SK-N-SH (cell line): ENCODE measurements around the gene POLR1E. TPM values are rescaled to one million over a fixed set of nuclear protein-coding genes. Genes with fewer than 3 reads are reported as not detected.

Experiments used
- CTCF ChIA-PET: fragments of 300-600, 350-600 bp; formaldehyde crosslinking; extraction: SDS; loops from one replicate; lab custom pipeline; 2021; lab: Yijun Ruan, JAX
- POLR2A ChIA-PET: fragments of 350-600 bp; sonication (Branson Sonifier 250); formaldehyde crosslinking; extraction: SDS; loops from one replicate; lab custom pipeline; 2020; ENCODE audit warnings: antibody characterized with exemption, inconsistent platforms; lab: Yijun Ruan, JAX
- DNase-seq: peaks from one replicate; pipeline ENCODE4 v3.0.0; 2012
- H2AFZ ChIP-seq: fragments of 200-600 bp; sonication (generic); 2 replicates; pipeline ENCODE4 v1.8.1; 2016; ENCODE audit warnings: antibody characterized with exemption, mild to moderate bottlenecking, low read depth
- H3F3A ChIP-seq: fragments of 200-600 bp; sonication (generic); replicated peaks from 2 replicates; pipeline ENCODE3; 2016; ENCODE audit warnings: antibody characterized with exemption, mild to moderate bottlenecking; ENCODE audit not compliant: insufficient read depth
- H3K27ac ChIP-seq, 2 experiments: fragments of 200-500 bp in 1 of 2; fragments of 200-600 bp in 1 of 2; sonication (Bioruptor generic) in 1 of 2; sonication (generic), shearing (Covaris generic) in 1 of 2; 2 replicates each; pipeline versions ENCODE4 v1.5.1 to v1.6.1; 2014 to 2016; ENCODE audit warnings: low read depth in 2 of 2, inconsistent platforms in 1 of 2, low read length in 1 of 2, mild to moderate bottlenecking in 1 of 2, mixed read lengths in 1 of 2
- H3K27me3 ChIP-seq: fragments of 200-600 bp; sonication (generic), shearing (Covaris generic); 2 replicates; pipeline ENCODE4 v1.6.1; 2016; ENCODE audit warnings: mixed run types; ENCODE audit not compliant: insufficient read depth
- H3K36me3 ChIP-seq, 2 experiments: fragments of 200-500 bp in 1 of 2; fragments of 200-600 bp in 1 of 2; sonication (Bioruptor generic) in 1 of 2; sonication (generic) in 1 of 2; replicated peaks in 1 of 2; 2 replicates each; pipeline versions ENCODE3 to v1.5.1; 2014 to 2016; ENCODE audit warnings: low read length in 1 of 2, mild to moderate bottlenecking in 1 of 2; ENCODE audit not compliant: insufficient read depth in 2 of 2, control insufficient read depth in 1 of 2
- H3K4me1 ChIP-seq, 2 experiments: fragments of 200-500 bp in 1 of 2; fragments of 200-600 bp in 1 of 2; sonication (Bioruptor generic) in 1 of 2; sonication (generic), shearing (Covaris generic) in 1 of 2; 2 replicates each; pipeline versions ENCODE4 v1.5.1 to v1.6.1; 2014 to 2016; ENCODE audit warnings: low read depth in 1 of 2, low read length in 1 of 2, mixed run types in 1 of 2; ENCODE audit not compliant: insufficient read depth in 2 of 2, control insufficient read depth in 1 of 2
- H3K4me2 ChIP-seq: fragments of 200-600 bp; sonication (generic), shearing (Covaris generic); 2 replicates; pipeline ENCODE4 v1.6.1; 2017; ENCODE audit warnings: mixed run types
- H3K4me3 ChIP-seq, 2 experiments: fragments of 200-500 bp in 1 of 2; fragments of 200-600 bp in 1 of 2; sonication (Bioruptor generic) in 1 of 2; sonication (generic), shearing (Covaris generic) in 1 of 2; 2 replicates each; pipeline versions ENCODE4 v1.5.1 to v1.8.1; 2014 to 2016; ENCODE audit warnings: low read depth in 2 of 2, inconsistent platforms in 1 of 2, low read length in 1 of 2, mild to moderate bottlenecking in 1 of 2, mixed read lengths in 1 of 2, moderate library complexity in 1 of 2
- H3K79me2 ChIP-seq: fragments of 200-600 bp; sonication (generic); 2 replicates; pipeline ENCODE4 v1.8.1; 2017; ENCODE audit warnings: mild to moderate bottlenecking; ENCODE audit not compliant: insufficient read depth
- H3K9ac ChIP-seq: fragments of 200-600 bp; sonication (generic); 2 replicates; pipeline ENCODE4 v1.6.1; 2017; ENCODE audit warnings: mixed run types
- H3K9me2 ChIP-seq: fragments of 200-600 bp; sonication (generic); 2 replicates; pipeline ENCODE4 v1.6.1; 2017; ENCODE audit warnings: mixed run types
- H3K9me3 ChIP-seq: fragments of 200-600 bp; sonication (generic); 2 replicates; pipeline ENCODE4 v1.6.1; 2017; ENCODE audit warnings: mixed run types, mild to moderate bottlenecking, moderate library complexity
- H4K20me1 ChIP-seq: fragments of 200-600 bp; sonication (generic); 2 replicates; pipeline ENCODE4 v1.6.1; 2017; ENCODE audit warnings: mild to moderate bottlenecking, mixed run types; ENCODE audit not compliant: insufficient read depth
- CHD2 ChIP-seq: fragments of 150-350 bp; IDR thresholded peaks from 2 replicates; pipeline ENCODE4 v1.6.1; 2018; ENCODE audit warnings: low read length; ENCODE audit not compliant: partially characterized antibody
- ELF1 ChIP-seq: IDR thresholded peaks from 2 replicates; pipeline ENCODE4 v1.4.0; 2012
- EP300 ChIP-seq, 2 experiments: IDR thresholded peaks; 2 replicates each; pipeline versions ENCODE4 v1.4.0 to v1.6.1; 2012; ENCODE audit warnings: borderline replicate concordance in 1 of 2, low read depth in 1 of 2, low read length in 1 of 2
- EZH2phosphoT487 ChIP-seq: fragments of 200-600 bp; sonication (generic); IDR thresholded peaks from 2 replicates; pipeline ENCODE4 v1.6.1; 2017; ENCODE audit warnings: low read depth, mixed run types, mild to moderate bottlenecking, antibody characterized with exemption, moderate library complexity, borderline replicate concordance
- FOXJ3 ChIP-seq: sonication (generic); formaldehyde crosslinking; IDR thresholded peaks from 2 replicates; pipeline ENCODE4 v1.5.1; 2020; ENCODE audit warnings: mild to moderate bottlenecking, missing genetic modification reagents
- GABPA ChIP-seq: IDR thresholded peaks from 2 replicates; pipeline ENCODE4 v1.4.0; 2012; ENCODE audit warnings: low read depth, mild to moderate bottlenecking
- GATA2 ChIP-seq: sonication (generic); formaldehyde crosslinking; IDR thresholded peaks from 2 replicates; pipeline ENCODE4 v1.5.0; 2020; ENCODE audit warnings: mild to moderate bottlenecking, missing genetic modification reagents
- JUND ChIP-seq: IDR thresholded peaks from 2 replicates; pipeline ENCODE4 v1.4.0; 2012
- MAX ChIP-seq: IDR thresholded peaks from 2 replicates; pipeline ENCODE4 v1.4.0; 2012; ENCODE audit warnings: low read depth
- MEF2A ChIP-seq: IDR thresholded peaks from 2 replicates; pipeline ENCODE4 v1.4.0; 2012; ENCODE audit warnings: low read depth, borderline replicate concordance
- MXI1 ChIP-seq: IDR thresholded peaks from 2 replicates; pipeline ENCODE4 v1.6.1; 2012; ENCODE audit warnings: mild to moderate bottlenecking, low read depth, low read length, improper control_type of control experiment
- NFIC ChIP-seq: IDR thresholded peaks from 2 replicates; pipeline ENCODE4 v1.4.0; 2012; ENCODE audit warnings: borderline replicate concordance
- NRF1 ChIP-seq: IDR thresholded peaks from 2 replicates; pipeline ENCODE4 v1.6.1; 2012; ENCODE audit warnings: low read depth, mild to moderate bottlenecking, low read length
- PBX3 ChIP-seq: IDR thresholded peaks from 2 replicates; pipeline ENCODE4; 2012
- RAD21 ChIP-seq: IDR thresholded peaks from 2 replicates; pipeline ENCODE4 v1.6.1; 2012; ENCODE audit warnings: mild to moderate bottlenecking, low read length
- RCOR1 ChIP-seq: fragments of 150-350 bp; IDR thresholded peaks from 2 replicates; pipeline ENCODE4 v1.6.1; 2017; ENCODE audit warnings: antibody characterized with exemption, low read length
- REST ChIP-seq: IDR thresholded peaks from 2 replicates; pipeline ENCODE4 v1.6.1; 2012; ENCODE audit warnings: mild to moderate bottlenecking, low read depth, low read length, moderate library complexity
- RXRA ChIP-seq: IDR thresholded peaks from 2 replicates; pipeline ENCODE4 v1.4.0; 2012; ENCODE audit warnings: low read depth, mild to moderate bottlenecking, borderline replicate concordance
- SIN3A ChIP-seq: IDR thresholded peaks from 2 replicates; pipeline ENCODE4 v1.6.1; 2012; ENCODE audit warnings: low read depth, mild to moderate bottlenecking, low read length, moderate library complexity, borderline replicate concordance
- SMC3 ChIP-seq: IDR thresholded peaks from 2 replicates; pipeline ENCODE4 v1.6.1; 2012; ENCODE audit warnings: low read depth, low read length, improper control_type of control experiment
- TAF1 ChIP-seq: IDR thresholded peaks from 2 replicates; pipeline ENCODE4 v1.6.1; 2012; ENCODE audit warnings: low read depth, mild to moderate bottlenecking, low read length, moderate library complexity, borderline replicate concordance
- TCF12 ChIP-seq: IDR thresholded peaks from 2 replicates; pipeline ENCODE4 v1.4.0; 2012
- TEAD4 ChIP-seq: IDR thresholded peaks from 2 replicates; pipeline ENCODE4 v1.4.0; 2012; ENCODE audit warnings: mild to moderate bottlenecking, borderline replicate concordance; ENCODE audit not compliant: insufficient read depth
- ZBTB33 ChIP-seq: IDR thresholded peaks from 2 replicates; pipeline ENCODE4 v1.4.0; 2012; ENCODE audit warnings: low read depth, borderline replicate concordance
- WGBS: methylation state at CpG from one replicate; pipeline ENCODE4 v1.1.6; 2017; ENCODE audit warnings: low lambda C conversion rate; 5-methylcytosine and 5-hydroxymethylcytosine counted together
- polyA plus RNA-seq, 3 experiments: library from polyadenylated mRNA; depleted of rRNA; stranded (reverse); fragments of >200 nt; gene quantifications; 2 replicates each; pipeline ENCODE4 v1.2.3, GENCODE V29; 2012

The POLR1E gene
- polyA plus RNA-seq, 1 of the 3 experiments (the other 2 are of a cell fraction) = 38.8 TPM

- no peaks in the 10 kb centered on the region for H3K4me1 ChIP-seq
- DNase-seq = no peak
- WGBS = 93% methylated on average over 5 of the region's 5 CpGs
- H3K4me3 ChIP-seq = no peak overlapping the region
- H2AFZ ChIP-seq = no peak overlapping the region
- ChIA-PET CTCF (interaction anchor here (0.9 kb wide), 1 partner anchor 9 kb away, joined by 3 read pairs; no protein-coding TSS in a partner anchor), POLR2A (no interaction called here)
- H4K20me1 ChIP-seq = no peaks in the 10 kb centered on the region; the same call in 1 of the 2 replicates
- no peaks in the 10 kb centered on the region for H3K27me3 ChIP-seq
- H3K4me2 ChIP-seq = no peak overlapping the region
- no peaks in the 10 kb centered on the region for H3K79me2 ChIP-seq
- TF ChIP-seq JUND (no peak), FOXJ3 (CRISPR knock-in tag) (no peak), RAD21 (no peak), SIN3A (no peak), RXRA (no peak), TAF1 (no peak), MEF2A (no peak), SMC3 (no peak), TEAD4 (no peak), TCF12 (no peak), EZH2phosphoT487 (no peak), ZBTB33 (no peak), NFIC (no peak), NRF1 (no peak), RCOR1 (no peak), CHD2 (no peak), MAX (no peak)
- no peaks in the 10 kb centered on the region for H3K9me3 ChIP-seq
- H3K36me3 ChIP-seq = no peaks in the 10 kb centered on the region
- H3F3A ChIP-seq = no peaks in the 10 kb centered on the region
- no peak overlapping the region for H3K27ac ChIP-seq
- no peak overlapping the region for H3K9ac ChIP-seq
- no peaks in the 10 kb centered on the region for H3K9me2 ChIP-seq
Measured at GRCh38 chr9:37547328-37547878, 61.7 kb downstream of the POLR1E start.

GRCh38 chr9:37549527-37549926, 63.8 kb downstream of the POLR1E start:
- POLR2A ChIA-PET = no interaction called here
- CTCF ChIA-PET = interaction anchor here (0.9 kb wide), 1 partner anchor 83 kb away, joined by 3 read pairs; no protein-coding TSS in a partner anchor
- no peaks in the 10 kb centered on the region for H3F3A ChIP-seq
- TF ChIP-seq SIN3A = no peak
- no peak for TF ChIP-seq RXRA
- no peak for TF ChIP-seq EP300 (IDR thresholded peaks at IDR 0.05; ENCODE audit: borderline replicate concordance in 1 of 2, low read depth in 1 of 2, low read length in 1 of 2)
- no peak for TF ChIP-seq PBX3
- no peak for TF ChIP-seq CHD2
- no peak for TF ChIP-seq GATA2 (CRISPR knock-in tag)
- TF ChIP-seq REST = no peak
- no peak for TF ChIP-seq GABPA
- TF ChIP-seq NRF1 = no peak
- TF ChIP-seq MXI1 = no peak
- TF ChIP-seq ELF1 = no peak

More at GRCh38 chr9:37549527-37549926, 63.8 kb downstream of the POLR1E start:
- Histone ChIP-seq H3K4me3 (no peak overlapping the region), H3K9ac (no peak overlapping the region), H3K27me3 (no peaks in the 10 kb centered on the region), H3K79me2 (no peaks in the 10 kb centered on the region), H3K27ac (no peak overlapping the region), H3K36me3 (no peaks in the 10 kb centered on the region), H3K9me3 (no peaks in the 10 kb centered on the region), H3K4me1 (no peaks in the 10 kb centered on the region), H3K9me2 (no peaks in the 10 kb centered on the region), H3K4me2 (no peak overlapping the region), H4K20me1 (no peaks in the 10 kb centered on the region; the same call in 1 of the 2 replicates), H2AFZ (no peak overlapping the region)
- DNase-seq = no peak
